ENCODE results near the gene STIMATE.

Gene STIMATE

DNA sequence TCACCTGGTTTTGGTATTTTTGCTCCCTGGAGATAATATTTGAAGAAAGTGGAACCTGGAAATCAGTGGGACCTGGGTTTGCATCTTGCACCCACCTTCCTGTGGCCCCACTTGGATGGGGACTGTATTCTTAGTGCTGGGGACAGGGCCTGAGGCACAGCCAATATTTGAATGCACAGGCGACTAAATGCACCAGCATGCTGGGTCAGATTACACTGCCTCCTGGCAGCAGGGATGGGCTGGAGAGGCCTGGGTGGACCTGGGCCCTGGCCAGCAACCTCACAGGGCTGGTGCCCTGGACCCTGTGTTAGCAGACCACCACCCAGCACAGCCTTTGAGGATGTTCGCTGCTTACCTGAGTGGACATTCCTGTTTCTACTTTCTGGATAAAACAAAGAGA lies 77.4 kb downstream of the STIMATE start:
- TF ChIP-seq, protein P1, sequence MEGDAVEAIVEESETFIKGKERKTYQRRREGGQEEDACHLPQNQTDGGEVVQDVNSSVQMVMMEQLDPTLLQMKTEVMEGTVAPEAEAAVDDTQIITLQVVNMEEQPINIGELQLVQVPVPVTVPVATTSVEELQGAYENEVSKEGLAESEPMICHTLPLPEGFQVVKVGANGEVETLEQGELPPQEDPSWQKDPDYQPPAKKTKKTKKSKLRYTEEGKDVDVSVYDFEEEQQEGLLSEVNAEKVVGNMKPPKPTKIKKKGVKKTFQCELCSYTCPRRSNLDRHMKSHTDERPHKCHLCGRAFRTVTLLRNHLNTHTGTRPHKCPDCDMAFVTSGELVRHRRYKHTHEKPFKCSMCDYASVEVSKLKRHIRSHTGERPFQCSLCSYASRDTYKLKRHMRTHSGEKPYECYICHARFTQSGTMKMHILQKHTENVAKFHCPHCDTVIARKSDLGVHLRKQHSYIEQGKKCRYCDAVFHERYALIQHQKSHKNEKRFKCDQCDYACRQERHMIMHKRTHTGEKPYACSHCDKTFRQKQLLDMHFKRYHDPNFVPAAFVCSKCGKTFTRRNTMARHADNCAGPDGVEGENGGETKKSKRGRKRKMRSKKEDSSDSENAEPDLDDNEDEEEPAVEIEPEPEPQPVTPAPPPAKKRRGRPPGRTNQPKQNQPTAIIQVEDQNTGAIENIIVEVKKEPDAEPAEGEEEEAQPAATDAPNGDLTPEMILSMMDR (IDR thresholded peaks at IDR 0.05; ENCODE audit: low read depth, low read length): no peak
- no peak for TF ChIP-seq MYC (IDR thresholded peaks at IDR 0.05; ENCODE audit: low read depth, low read length)
- TF ChIP-seq POLR2A (IDR thresholded peaks at IDR 0.05; ENCODE audit: extremely low read depth, insufficient read length): no peak
- TF ChIP-seq, protein P2, sequence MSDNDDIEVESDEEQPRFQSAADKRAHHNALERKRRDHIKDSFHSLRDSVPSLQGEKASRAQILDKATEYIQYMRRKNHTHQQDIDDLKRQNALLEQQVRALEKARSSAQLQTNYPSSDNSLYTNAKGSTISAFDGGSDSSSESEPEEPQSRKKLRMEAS (IDR thresholded peaks at IDR 0.05; ENCODE audit: low read depth, low read length): no peak
- no peak overlapping the region for H3K4me3 ChIP-seq (ENCODE audit: low read depth, low read length)
- DNase-seq (ENCODE audit: low read depth): no peak

DNA sequence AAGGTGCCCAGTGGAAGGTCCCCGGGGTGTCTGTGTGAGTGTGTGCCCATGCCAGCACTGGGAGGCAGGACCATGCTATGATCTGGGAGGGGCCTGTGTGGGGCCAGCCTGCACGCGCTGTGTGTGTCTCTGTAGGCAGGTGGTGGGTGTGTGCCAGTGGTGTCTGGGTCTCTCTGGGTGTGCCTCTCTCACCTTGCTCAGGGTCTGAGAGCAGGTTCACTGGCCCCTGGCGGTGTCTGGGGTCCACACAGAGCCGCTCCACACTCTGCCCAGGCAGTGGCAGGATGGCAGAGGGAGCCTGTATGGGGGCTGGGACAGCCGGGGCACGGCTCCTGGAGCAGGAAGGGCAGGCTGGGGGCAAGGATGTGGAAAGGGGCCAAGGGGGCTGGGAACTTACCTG lies 79.5 kb downstream of the STIMATE start:
- DNase-seq (ENCODE audit: low read depth): no peak
- TF ChIP-seq POLR2A (IDR thresholded peaks at IDR 0.05; ENCODE audit: extremely low read depth, insufficient read length) (no peak), MYC (IDR thresholded peaks at IDR 0.05; ENCODE audit: low read depth, low read length) (no peak)
- TF ChIP-seq, protein P1 (IDR thresholded peaks at IDR 0.05; ENCODE audit: low read depth, low read length): no peak
- TF ChIP-seq, protein P2 (IDR thresholded peaks at IDR 0.05; ENCODE audit: low read depth, low read length): no peak
- H3K4me3 ChIP-seq (ENCODE audit: low read depth, low read length): no peak overlapping the region

DNA sequence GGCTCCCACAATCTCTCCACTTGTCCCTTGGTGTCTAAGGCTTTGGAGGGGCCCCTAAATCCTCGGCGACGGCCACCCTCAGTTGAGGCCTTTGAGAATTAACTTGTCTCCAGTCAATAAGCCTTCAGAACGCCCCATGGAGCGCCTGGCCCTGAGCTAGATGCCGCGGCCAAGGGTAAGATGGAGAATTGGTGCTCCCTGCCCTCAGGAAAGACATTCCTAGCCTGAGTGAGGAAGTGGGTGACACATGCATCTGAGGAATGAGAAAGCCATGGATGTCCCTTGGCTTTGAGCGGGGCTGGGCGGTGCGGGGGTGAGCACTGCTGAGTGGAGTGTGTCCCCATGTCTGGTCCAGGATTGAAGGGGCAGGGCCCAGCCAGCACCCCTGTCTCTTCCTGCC lies 80.1 kb downstream of the STIMATE start:
- no peak overlapping the region for H3K4me3 ChIP-seq (ENCODE audit: low read depth, low read length)
- TF ChIP-seq, protein P1 (IDR thresholded peaks at IDR 0.05; ENCODE audit: low read depth, low read length): no peak
- TF ChIP-seq MYC (IDR thresholded peaks at IDR 0.05; ENCODE audit: low read depth, low read length): no peak
- no peak for TF ChIP-seq POLR2A (IDR thresholded peaks at IDR 0.05; ENCODE audit: extremely low read depth, insufficient read length)
- TF ChIP-seq, protein P2 (IDR thresholded peaks at IDR 0.05; ENCODE audit: low read depth, low read length): no peak
- DNase-seq (ENCODE audit: low read depth): no peak

DNA sequence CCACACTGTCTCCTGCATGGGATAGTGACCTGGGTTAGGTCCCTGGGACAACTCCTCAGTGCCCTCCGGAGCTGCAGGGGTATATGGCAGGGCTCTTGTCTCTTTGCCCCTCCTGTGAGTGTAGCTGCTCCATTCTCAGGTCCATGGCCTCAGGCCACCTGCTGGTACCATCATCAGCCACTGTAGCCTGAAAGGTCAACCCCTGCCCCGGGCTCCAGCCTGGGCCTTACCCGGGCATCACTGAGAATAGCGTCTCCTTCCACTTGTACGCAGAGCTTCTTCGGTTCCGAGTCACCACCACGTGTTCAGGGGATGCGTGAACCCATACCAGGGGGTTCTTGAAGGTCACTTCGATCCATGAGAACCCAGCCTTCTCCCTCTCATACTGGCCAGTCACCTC lies 80.7 kb downstream of the STIMATE start:
- TF ChIP-seq, protein P2 (IDR thresholded peaks at IDR 0.05; ENCODE audit: low read depth, low read length): no peak
- TF ChIP-seq MYC (IDR thresholded peaks at IDR 0.05; ENCODE audit: low read depth, low read length) (no peak), POLR2A (IDR thresholded peaks at IDR 0.05; ENCODE audit: extremely low read depth, insufficient read length) (no peak)
- TF ChIP-seq, protein P1 (IDR thresholded peaks at IDR 0.05; ENCODE audit: low read depth, low read length): no peak
- no peak overlapping the region for H3K4me3 ChIP-seq (ENCODE audit: low read depth, low read length)
- no peak for DNase-seq (ENCODE audit: low read depth)

DNA sequence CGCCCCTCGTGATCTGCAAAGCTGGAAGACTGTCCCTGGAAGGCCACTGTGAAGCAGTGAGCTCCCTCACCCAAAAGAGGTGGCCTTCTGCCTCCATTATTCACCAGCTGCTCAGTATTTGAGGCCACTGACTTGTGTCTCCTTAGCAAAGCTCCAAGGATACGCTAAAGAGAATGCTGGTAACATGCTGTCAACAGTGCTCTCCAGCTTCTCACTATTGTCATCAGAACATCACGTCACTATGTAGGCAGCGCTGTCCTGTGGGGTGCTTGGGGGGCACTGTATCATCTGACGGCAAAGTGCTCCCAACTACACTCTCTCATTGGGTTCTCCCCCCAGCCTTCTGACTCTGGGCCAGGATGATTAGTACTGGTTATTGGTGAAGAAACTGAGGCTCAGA lies 81.1 kb downstream of the STIMATE start:
- TF ChIP-seq POLR2A (IDR thresholded peaks at IDR 0.05; ENCODE audit: extremely low read depth, insufficient read length) (no peak), MYC (IDR thresholded peaks at IDR 0.05; ENCODE audit: low read depth, low read length) (no peak)
- TF ChIP-seq, protein P2 (IDR thresholded peaks at IDR 0.05; ENCODE audit: low read depth, low read length): no peak
- TF ChIP-seq, protein P1 (IDR thresholded peaks at IDR 0.05; ENCODE audit: low read depth, low read length): no peak
- H3K4me3 ChIP-seq (ENCODE audit: low read depth, low read length): no peak overlapping the region
- DNase-seq (ENCODE audit: low read depth): no peak

DNA sequence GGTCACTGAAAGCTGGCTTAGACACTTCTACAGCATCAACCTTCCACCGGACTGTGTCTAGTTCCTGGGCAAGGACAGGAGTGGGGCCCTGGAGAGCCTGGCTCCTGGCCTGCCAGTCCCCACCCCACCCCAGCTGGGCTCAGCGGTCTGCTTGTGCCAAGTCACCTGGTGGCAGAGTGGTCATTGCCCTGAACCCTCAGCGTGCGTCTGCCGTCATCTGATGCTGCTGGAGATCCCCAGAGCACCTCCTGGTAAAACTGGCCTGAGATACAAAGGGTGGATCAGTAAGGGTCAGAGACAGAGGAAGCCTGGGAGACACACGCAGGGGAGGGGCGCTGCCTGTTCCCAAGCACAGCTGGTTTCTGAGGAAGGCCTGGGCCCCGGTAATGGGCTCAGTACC lies 83.5 kb downstream of the STIMATE start:
- DNase-seq (ENCODE audit: low read depth): no peak
- TF ChIP-seq, protein P2 (IDR thresholded peaks at IDR 0.05; ENCODE audit: low read depth, low read length): no peak
- no peak for TF ChIP-seq MYC (IDR thresholded peaks at IDR 0.05; ENCODE audit: low read depth, low read length)
- TF ChIP-seq, protein P1 (IDR thresholded peaks at IDR 0.05; ENCODE audit: low read depth, low read length): no peak
- TF ChIP-seq POLR2A (IDR thresholded peaks at IDR 0.05; ENCODE audit: extremely low read depth, insufficient read length): no peak
- H3K4me3 ChIP-seq (ENCODE audit: low read depth, low read length): no peak overlapping the region

Data from NB4 (cell line).